ENCODE data around the gene SELENOH.
"Not testable (repeated sequence)": the region's sequence is repeated elsewhere in the genome, so short reads cannot be mapped to it uniquely, and the experiment has no call there.

Gene SELENOH

GRCh38 chr11:57741132-57742086, at the start of gene SELENOH:
Gene SELENOH, plus strand, starts transcription at chr11:57741491. Its CDS starts 105 bp downstream, at chr11:57741596.
- DNase-seq = peak; percentile 96

- no peak for DNase-seq
Observed at GRCh38 chr11:57698843-57699365, 42.4 kb upstream of the SELENOH start.

- DNase-seq = no peak
Observed at GRCh38 chr11:57699813-57700212, 41.5 kb upstream of the SELENOH start.

GRCh38 chr11:57700425-57700824, 40.9 kb upstream of the SELENOH start:
- no peak for DNase-seq

GRCh38 chr11:57703341-57703740, 38.0 kb upstream of the SELENOH start:
- DNase-seq = no peak

GRCh38 chr11:57704932-57705331, 36.4 kb upstream of the SELENOH start:
- no peak for DNase-seq

- not testable (repeated sequence) for DNase-seq
Observed at GRCh38 chr11:57705432-57705831, 35.9 kb upstream of the SELENOH start.

GRCh38 chr11:57709802-57710367, 31.4 kb upstream of the SELENOH start:
- no peak for DNase-seq

- peak; percentile 79 for DNase-seq
Observed at GRCh38 chr11:57711414-57712255, 29.7 kb upstream of the SELENOH start, which contains the start of gene MED19. Gene MED19, minus strand, starts transcription at chr11:57712215. Its CDS starts 36 bp downstream, at chr11:57712179.

GRCh38 chr11:57712256-57713150, 28.8 kb upstream of the SELENOH start, which contains the start of gene TMX2:
Gene TMX2, plus strand, starts transcription at chr11:57712593. Its CDS starts 26 bp downstream, at chr11:57712619.
- DNase-seq = peak; percentile 91

- DNase-seq = no peak
Observed at GRCh38 chr11:57713835-57714234, 27.5 kb upstream of the SELENOH start.

- not testable (repeated sequence) for DNase-seq
Observed at GRCh38 chr11:57716726-57717125, 24.6 kb upstream of the SELENOH start.

- DNase-seq = no peak
Observed at GRCh38 chr11:57727185-57727584, 14.1 kb upstream of the SELENOH start.

GRCh38 chr11:57728829-57729228, 12.5 kb upstream of the SELENOH start:
- DNase-seq = no peak

- DNase-seq = no peak
Observed at GRCh38 chr11:57729479-57729878, 11.8 kb upstream of the SELENOH start.

- no peak for DNase-seq
Observed at GRCh38 chr11:57732661-57733060, 8.6 kb upstream of the SELENOH start.

- no peak for DNase-seq
Observed at GRCh38 chr11:57735619-57736298, 5.5 kb upstream of the SELENOH start.

GRCh38 chr11:57742087-57742452, 779 bp downstream of the SELENOH start:
- no peak for DNase-seq

- no peak for DNase-seq
Observed at GRCh38 chr11:57744357-57744756, 3.1 kb downstream of the SELENOH start.

- no peak for DNase-seq
Observed at GRCh38 chr11:57745206-57745605, 3.9 kb downstream of the SELENOH start.

- no peak for DNase-seq
Observed at GRCh38 chr11:57746920-57747319, 5.6 kb downstream of the SELENOH start.
